ENCODE measurements around the gene CDR2. TPM values are rescaled to one million over a fixed set of nuclear protein-coding genes. Genes with fewer than 3 reads are reported as not detected.

CDR2 gene
- total RNA-seq, 1 experiment from 2014 or later: 29.3 TPM

GRCh38 chr16:22356930-22357634, 17.3 kb downstream of the CDR2 start:
- H3K36me3 ChIP-seq (ENCODE audit: low read depth): peaks cover 9% of the 10 kb centered on the region; the same call in 1 of the 2 replicates
- no peak for DNase-seq
- H3K79me2 ChIP-seq (ENCODE audit: low read depth): peaks cover 63% of the 10 kb centered on the region
- no peaks in the 10 kb centered on the region for H4K20me1 ChIP-seq (ENCODE audit: insufficient read depth)
- ChIA-PET POLR2A (ENCODE audit: unreplicated experiment) (interaction anchor here (0.6 to 0.7 kb wide), 2 partner anchors 43 to 252 kb away, joined by 3 to 9 read pairs; no protein-coding TSS in a partner anchor), CTCF (interaction anchor here (0.7 kb wide), 1 partner anchor 8 kb away, joined by 6 read pairs; no protein-coding TSS in a partner anchor)
- peaks cover 21% of the 10 kb centered on the region; the same call in 1 of the 2 replicates for H3F3A ChIP-seq (ENCODE audit: insufficient read depth, low read depth)
- BruUV-seq (replicated peaks): no TSS peak
- H3K9me2 ChIP-seq (ENCODE audit: insufficient read depth): no peaks in the 10 kb centered on the region
- H3K4me1 ChIP-seq (replicated peaks; ENCODE audit: insufficient read depth): peaks cover 12% of the 10 kb centered on the region
- H3K9me3 ChIP-seq (ENCODE audit: insufficient read depth, low read depth): no peaks in the 10 kb centered on the region
- intact Hi-C loops (cut with micrococcal nuclease; ENCODE audit: unreplicated experiment): no loop called here
- H3K4me3 ChIP-seq: no peak overlapping the region
- H3K27ac ChIP-seq: no peak overlapping the region
- no peak overlapping the region for H2AFZ ChIP-seq
- H3K4me2 ChIP-seq: no peak overlapping the region
- no peaks in the 10 kb centered on the region for H3K27me3 ChIP-seq (ENCODE audit: insufficient read depth, low read depth)
- no peak for TF ChIP-seq CTCF (conservative IDR thresholded peaks at IDR 0.05)
- TF ChIP-seq EZH2 (IDR thresholded peaks at IDR 0.05; ENCODE audit: low read depth): no peak

DNA sequence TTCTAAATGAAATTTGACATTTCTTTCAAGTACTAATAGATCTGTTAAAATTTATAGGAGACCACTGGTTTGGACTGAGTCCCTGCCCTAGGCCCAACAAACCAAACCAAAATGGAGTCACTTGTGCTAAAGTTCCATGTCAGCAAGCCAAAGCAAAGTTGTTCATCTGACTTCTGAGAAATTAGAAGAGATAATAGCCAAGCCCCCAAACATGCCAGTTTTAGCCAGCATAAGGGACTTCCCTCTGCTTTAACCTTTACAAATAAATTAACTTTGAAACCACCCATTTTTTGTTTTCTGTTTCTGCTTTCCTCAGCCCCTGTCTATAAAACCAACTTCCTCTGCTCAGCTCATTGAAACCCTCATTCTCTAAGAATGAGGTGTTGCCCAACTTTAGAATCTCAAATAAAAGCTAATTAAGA, 18.9 kb downstream of the CDR2 start:
- TF ChIP-seq CTCF (conservative IDR thresholded peaks at IDR 0.05) (no peak), EZH2 (IDR thresholded peaks at IDR 0.05; ENCODE audit: low read depth) (no peak)
- no TSS peak for BruUV-seq (replicated peaks)
- Histone ChIP-seq H3K4me3 (no peak overlapping the region), H3K36me3 (ENCODE audit: low read depth) (peaks cover 21% of the 10 kb centered on the region), H2AFZ (no peak overlapping the region), H3K9me2 (ENCODE audit: insufficient read depth) (no peaks in the 10 kb centered on the region), H3K4me1 (replicated peaks; ENCODE audit: insufficient read depth) (peaks cover 12% of the 10 kb centered on the region), H3K27ac (no peak overlapping the region), H3F3A (ENCODE audit: insufficient read depth, low read depth) (peaks cover 21% of the 10 kb centered on the region; the same call in 1 of the 2 replicates), H3K9me3 (ENCODE audit: insufficient read depth, low read depth) (no peaks in the 10 kb centered on the region), H4K20me1 (ENCODE audit: insufficient read depth) (peaks cover 6% of the 10 kb centered on the region), H3K79me2 (ENCODE audit: low read depth) (peaks cover 72% of the 10 kb centered on the region), H3K4me2 (no peak overlapping the region), H3K27me3 (ENCODE audit: insufficient read depth, low read depth) (no peaks in the 10 kb centered on the region)
- intact Hi-C loops (cut with micrococcal nuclease; ENCODE audit: unreplicated experiment): no loop called here
- POLR2A ChIA-PET (ENCODE audit: unreplicated experiment): no interaction called here
- DNase-seq: no peak
- CTCF ChIA-PET: no interaction called here

GRCh38 chr16:22353933-22354541, 20.4 kb downstream of the CDR2 start:
- intact Hi-C loops (cut with micrococcal nuclease; ENCODE audit: unreplicated experiment): no loop called here
- TF ChIP-seq CTCF (conservative IDR thresholded peaks at IDR 0.05) (no peak), EZH2 (IDR thresholded peaks at IDR 0.05; ENCODE audit: low read depth) (no peak)
- no peak for DNase-seq
- Histone ChIP-seq H3K27ac (peak overlapping the region; percentile 33; the same call in 1 of the 2 replicates), H3K4me1 (replicated peaks; ENCODE audit: insufficient read depth) (peaks cover 12% of the 10 kb centered on the region), H4K20me1 (ENCODE audit: insufficient read depth) (peaks cover 6% of the 10 kb centered on the region), H3K9me3 (ENCODE audit: insufficient read depth, low read depth) (no peaks in the 10 kb centered on the region), H3K4me2 (no peak overlapping the region), H3K79me2 (ENCODE audit: low read depth) (peaks cover 60% of the 10 kb centered on the region), H3K36me3 (ENCODE audit: low read depth) (peaks cover 29% of the 10 kb centered on the region), H3F3A (ENCODE audit: insufficient read depth, low read depth) (peaks cover 18% of the 10 kb centered on the region; the same call in 1 of the 2 replicates), H3K27me3 (ENCODE audit: insufficient read depth, low read depth) (no peaks in the 10 kb centered on the region), H2AFZ (no peak overlapping the region), H3K4me3 (no peak overlapping the region), H3K9me2 (ENCODE audit: insufficient read depth) (no peaks in the 10 kb centered on the region)
- no TSS peak for BruUV-seq (replicated peaks)
- ChIA-PET CTCF (interaction anchor here (0.6 kb wide), 2 partner anchors 83 to 800 kb away, joined by 4 to 5 read pairs; no protein-coding TSS in a partner anchor), POLR2A (ENCODE audit: unreplicated experiment) (interaction anchor here (0.5 to 0.6 kb wide), 2 partner anchors 9 to 54 kb away, joined by 3 read pairs; no protein-coding TSS in a partner anchor)
